T-cell (primary cell): ENCODE measurements around the gene SACM1L. TPM values are rescaled to one million over a fixed set of nuclear protein-coding genes. Genes with fewer than 3 reads are reported as not detected.

ENCODE experiments used
- ATAC-seq, 4 experiments: fragments of 200-7000 bp in 3 of 4; fragments of 150-1000 bp in 1 of 4; cut with Tn5 transposase; replicated peaks in 1 of 4; 1 replicate in 3 of 4; 2 replicates in 1 of 4; pipeline ENCODE4 v1.10.0; 2021; ENCODE audit warnings: moderate library complexity in 3 of 4, mild to moderate bottlenecking in 2 of 4, moderate number of reproducible peaks in 1 of 4
- CTCF ChIA-PET, 2 donors: fragments of 300-600 bp; sonication (Branson Sonifier 250); formaldehyde crosslinking; loops; one replicate each; lab custom pipeline; 2022; ENCODE audit warnings: antibody characterized with exemption in 2 of 2; lab: Charles Lee
- POLR2A ChIA-PET, 2 donors: fragments of 300-600 bp; sonication (Branson Sonifier 250); formaldehyde crosslinking; loops; one replicate each; lab custom pipeline; 2022; ENCODE audit warnings: antibody characterized with exemption in 2 of 2; lab: Charles Lee
- DNase-seq, 35 experiments: peaks; one replicate each; pipeline versions ENCODE4 v3.0.0 to v3.0.0-alpha.2; 2013 to 2023
- H3K27ac ChIP-seq: one replicate; pipeline ENCODE4 v1.5.1; 2013; ENCODE audit warnings: low read length
- H3K27me3 ChIP-seq, 2 experiments: replicated peaks in 1 of 2; 1 replicate in 1 of 2; 2 replicates in 1 of 2; pipeline versions ENCODE4 v1.6.1 to v1.7.0; 2013; ENCODE audit warnings: low read length in 1 of 2, mixed read lengths in 1 of 2; ENCODE audit not compliant: control insufficient read depth in 2 of 2, insufficient read depth in 2 of 2; ENCODE audit errors: extremely low read depth in 1 of 2
- H3K36me3 ChIP-seq, 2 donors: 1 replicate in 1 of 2; 2 replicates in 1 of 2; pipeline versions ENCODE4 v1.6.1 to v1.7.0; 2013; ENCODE audit warnings: low read length in 1 of 2; ENCODE audit not compliant: control insufficient read depth in 2 of 2, insufficient read depth in 1 of 2; ENCODE audit errors: extremely low read depth in 1 of 2
- H3K4me1 ChIP-seq, 2 experiments: 1 replicate in 1 of 2; 2 replicates in 1 of 2; pipeline versions ENCODE4 v1.6.1 to v1.7.0; 2013; ENCODE audit warnings: low read length in 2 of 2, mixed read lengths in 1 of 2; ENCODE audit not compliant: insufficient read depth in 2 of 2, control insufficient read depth in 1 of 2; ENCODE audit errors: extremely low read depth in 1 of 2
- H3K4me3 ChIP-seq, 2 donors: 1 replicate in 1 of 2; 2 replicates in 1 of 2; pipeline versions ENCODE4 v1.5.1 to v1.7.0; 2013; ENCODE audit warnings: mild to moderate bottlenecking in 2 of 2, low read length in 1 of 2, moderate library complexity in 1 of 2; ENCODE audit not compliant: control insufficient read depth in 1 of 2; ENCODE audit errors: extremely low read depth in 1 of 2
- H3K9me3 ChIP-seq: 2 replicates; pipeline ENCODE4 v1.7.0; 2013
- H3K27ac Mint-ChIP-seq, 2 donors: one replicate each; pipeline ENCODE4 v1.8.0; 2020 to 2021; ENCODE audit warnings: mild to moderate bottlenecking in 2 of 2, mixed read lengths in 2 of 2
- H3K27me3 Mint-ChIP-seq, 2 donors: one replicate each; pipeline ENCODE4 v1.8.0; 2021 to 2022; ENCODE audit warnings: mixed read lengths in 2 of 2
- H3K36me3 Mint-ChIP-seq: one replicate; pipeline ENCODE4 v1.8.0; 2021; ENCODE audit warnings: mixed read lengths
- H3K4me1 Mint-ChIP-seq, 3 donors: one replicate each; pipeline ENCODE4 v1.8.0; 2020 to 2022; ENCODE audit warnings: mixed read lengths in 3 of 3, mild to moderate bottlenecking in 1 of 3
- H3K4me3 Mint-ChIP-seq, 3 donors: one replicate each; pipeline ENCODE4 v1.8.0; 2020 to 2022; ENCODE audit warnings: mild to moderate bottlenecking in 3 of 3, mixed read lengths in 3 of 3, moderate library complexity in 3 of 3
- H3K9me3 Mint-ChIP-seq, 3 donors: one replicate each; pipeline ENCODE4 v1.8.0; 2020 to 2022; ENCODE audit warnings: mixed read lengths in 3 of 3
- WGBS: methylation state at CpG from one replicate; pipeline ENCODE4 v1.1.5; 2013; ENCODE audit warnings: missing lambda C conversion rate; ENCODE audit not compliant: insufficient coverage; 5-methylcytosine and 5-hydroxymethylcytosine counted together
- total RNA-seq, 35 experiments: library from RNA in 6 of 35; stranded (reverse) in 6 of 35; fragments of 120-200 nt in 1 of 35; gene quantifications; one replicate each; pipeline versions ENCODE4 v1.2.1 to v1.2.4 and lab custom pipeline; 2013 to 2026

The SACM1L gene
- total RNA-seq, 5 donors from 2014 or later (not counting 1 experiment from before 2014, with no cell fraction given), result 62.8 to 81.5 (median 69.1) TPM

DNA sequence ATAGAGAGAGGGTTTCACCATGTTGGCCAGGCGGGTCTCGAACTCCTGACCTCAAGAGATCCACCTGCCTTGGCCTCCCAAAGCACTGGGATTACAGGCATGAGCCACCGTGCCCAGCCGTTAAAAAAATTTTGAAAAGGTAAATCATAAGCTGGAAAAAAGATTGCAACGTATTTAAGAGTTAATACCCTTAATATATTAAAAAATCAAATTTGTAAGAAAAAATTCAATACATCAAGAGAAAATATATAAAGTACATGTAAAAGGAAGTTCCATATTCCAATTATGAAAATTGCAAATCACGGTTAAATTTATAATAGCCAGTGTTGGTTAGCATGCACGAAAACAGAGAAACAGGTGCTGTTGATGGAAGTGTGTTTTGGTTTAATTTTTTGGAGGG, 2.3 kb upstream of the SACM1L start:
- DNase-seq (no peak), ATAC-seq (no peak)
- CTCF ChIA-PET, result no interaction called here
- H3K27ac ChIP-seq, result no peak overlapping the region
- no peaks in the 10 kb centered on the region for H3K9me3 Mint-ChIP-seq
- H3K36me3 ChIP-seq, result peaks cover 0 to 5% of the 10 kb centered on the region in 2 donors
- POLR2A ChIA-PET, result no interaction called here
- H3K4me3 ChIP-seq, result no peak overlapping the region
- H3K9me3 ChIP-seq, result no peaks in the 10 kb centered on the region
- no peak overlapping the region for H3K27ac Mint-ChIP-seq
- peaks cover 3% of the 10 kb centered on the region in 2 donors for H3K27me3 Mint-ChIP-seq
- H3K27me3 ChIP-seq, result no peaks in the 10 kb centered on the region
- peaks cover 19% of the 10 kb centered on the region for H3K36me3 Mint-ChIP-seq
- peaks cover 17 to 27% of the 10 kb centered on the region in 2 experiments for H3K4me1 ChIP-seq
- 100% methylated on average over 2 of the region's 7 CpGs for WGBS
- H3K4me1 Mint-ChIP-seq, result peaks cover 44 to 46% (median 44%) of the 10 kb centered on the region in 3 donors
- peak overlapping the region in 1 of 3 donors; percentile 34 for H3K4me3 Mint-ChIP-seq

DNA sequence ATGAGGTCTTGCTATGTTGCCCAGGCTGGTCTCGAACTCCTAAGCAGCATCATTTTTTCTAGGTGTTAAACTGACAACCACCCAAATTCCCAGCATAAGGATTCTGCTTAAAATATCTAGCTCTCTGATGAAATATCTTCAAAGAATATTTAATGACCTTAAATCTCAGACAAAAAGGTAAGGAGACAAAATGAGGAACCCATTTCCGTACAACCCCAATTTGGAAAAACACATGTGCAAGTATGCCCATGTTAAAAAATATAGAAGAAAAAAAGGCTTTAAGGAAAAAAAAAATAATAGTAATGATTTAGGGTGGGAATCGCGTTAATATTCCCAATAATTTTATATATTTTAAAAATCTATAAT, 1.4 kb upstream of the SACM1L start:
- ChIA-PET CTCF (interaction anchor here in 1 of 2 donors (0.7 to 1.4 kb wide), 2 partner anchors 28 to 304 kb away, joined by 3 to 5 read pairs; no protein-coding TSS in a partner anchor), POLR2A (no interaction called here)
- ATAC-seq, result no peak
- peak overlapping the region in 1 of 2 donors; percentile 99 for H3K27ac Mint-ChIP-seq
- Histone ChIP-seq H3K9me3 (no peaks in the 10 kb centered on the region), H3K27me3 (no peaks in the 10 kb centered on the region), H3K27ac (peak overlapping the region; percentile 96), H3K4me3 (peak overlapping the region; percentile 82 to 92), H3K4me1 (peaks cover 27 to 33% of the 10 kb centered on the region in 2 experiments), H3K36me3 (peaks cover 0 to 14% of the 10 kb centered on the region in 2 donors)
- H3K9me3 Mint-ChIP-seq, result no peaks in the 10 kb centered on the region
- peaks cover 3% of the 10 kb centered on the region in 2 donors for H3K27me3 Mint-ChIP-seq
- H3K4me3 Mint-ChIP-seq, result peak overlapping the region; percentile 49 to 89 (median 73)
- H3K36me3 Mint-ChIP-seq, result peaks cover 21% of the 10 kb centered on the region
- no CpG with 5 or more reads among the region's 4 CpGs for WGBS
- H3K4me1 Mint-ChIP-seq, result peaks cover 53 to 54% (median 53%) of the 10 kb centered on the region in 3 donors
- DNase-seq, result no peak

DNA sequence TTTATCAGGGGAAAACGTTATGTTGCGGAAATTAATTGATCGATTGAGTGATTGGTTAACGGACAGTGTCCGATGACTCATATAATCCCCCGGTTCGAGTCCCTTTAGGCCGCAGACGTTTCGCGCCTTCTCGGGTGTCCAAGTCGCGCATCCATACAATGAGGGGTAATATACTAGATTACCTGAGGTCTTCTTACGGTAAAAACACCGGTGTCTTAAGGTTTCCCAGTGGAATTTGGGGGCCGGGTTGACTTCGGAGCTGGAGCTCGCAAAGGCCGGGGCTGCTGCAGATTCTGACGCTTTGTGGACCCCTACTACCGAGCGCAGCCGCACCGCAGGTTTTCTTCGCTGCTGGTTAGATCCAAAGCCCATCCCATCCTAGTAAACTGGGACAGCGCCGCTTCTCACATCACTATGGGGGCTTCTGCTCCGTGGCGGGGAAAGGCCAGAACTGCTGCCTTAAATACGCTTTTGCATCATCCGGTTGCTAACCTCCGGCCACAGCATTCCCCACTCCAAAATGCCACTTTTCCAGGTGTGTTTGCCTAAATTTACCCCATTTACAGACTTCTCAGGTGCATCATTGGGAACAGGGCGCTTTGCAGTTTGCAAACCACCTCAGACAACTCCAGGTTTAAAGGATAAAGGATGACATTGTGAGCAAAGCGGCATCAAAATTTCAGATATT, 858 bp upstream of the SACM1L start:
- peaks cover 18% of the 10 kb centered on the region for H3K36me3 Mint-ChIP-seq
- under 1% methylated on average over 29 of the region's 35 CpGs for WGBS
- no peaks in the 10 kb centered on the region for H3K9me3 Mint-ChIP-seq
- H3K9me3 ChIP-seq, result no peaks in the 10 kb centered on the region
- peak in 3 of 4 experiments; percentile 1 to 3 (median 1) for ATAC-seq
- peaks cover 0 to 19% of the 10 kb centered on the region in 2 donors for H3K36me3 ChIP-seq
- H3K27me3 ChIP-seq, result no peaks in the 10 kb centered on the region
- H3K27me3 Mint-ChIP-seq, result peaks cover 3% of the 10 kb centered on the region in 2 donors
- peak overlapping the region; percentile 73 to 89 (median 89) for H3K4me3 Mint-ChIP-seq
- peak overlapping the region; percentile 82 to 92 for H3K4me3 ChIP-seq
- peak overlapping the region; percentile 96 for H3K27ac ChIP-seq
- peak in 11 of 35 experiments; percentile 6 to 42 (median 23) for DNase-seq
- H3K27ac Mint-ChIP-seq, result peak overlapping the region; percentile 98 to 99
- ChIA-PET CTCF (interaction anchor here in 1 of 2 donors (1.4 kb wide), 2 partner anchors 29 to 32 kb away, joined by 4 to 5 read pairs; no protein-coding TSS in a partner anchor), POLR2A (interaction anchor here in 1 of 2 donors (0.6 to 1.4 kb wide), 2 partner anchors 11 to 28 kb away, joined by 3 to 7 read pairs; no protein-coding TSS in a partner anchor)
- peaks cover 32 to 36% of the 10 kb centered on the region in 2 experiments for H3K4me1 ChIP-seq
- peaks cover 59% of the 10 kb centered on the region in 3 donors for H3K4me1 Mint-ChIP-seq

GRCh38 chr3:45689787-45690145, 570 bp downstream of the SACM1L start:
- Mint-ChIP-seq H3K9me3 (no peaks in the 10 kb centered on the region), H3K36me3 (peaks cover 13% of the 10 kb centered on the region), H3K4me3 (peak overlapping the region; percentile 73 to 89 (median 89)), H3K4me1 (peaks cover 65 to 68% (median 67%) of the 10 kb centered on the region in 3 donors), H3K27me3 (peaks cover 3% of the 10 kb centered on the region in 2 donors), H3K27ac (peak overlapping the region; percentile 98 to 99)
- no peaks in the 10 kb centered on the region for H3K27me3 ChIP-seq
- DNase-seq (peak in 1 of 35 experiments; percentile 42), ATAC-seq (no peak)
- ChIA-PET POLR2A (interaction anchor here in 1 of 2 donors (1.4 kb wide), 1 partner anchor 13 kb away, joined by 3 read pairs; no protein-coding TSS in a partner anchor), CTCF (interaction anchor here in 1 of 2 donors (0.7 to 2.3 kb wide), 3 partner anchors 29 to 653 kb away, joined by 3 to 14 read pairs (median 4); no protein-coding TSS in a partner anchor)
- H3K27ac ChIP-seq, result peak overlapping the region; percentile 96
- H3K9me3 ChIP-seq, result no peaks in the 10 kb centered on the region
- peaks cover 40 to 49% of the 10 kb centered on the region in 2 experiments for H3K4me1 ChIP-seq
- H3K4me3 ChIP-seq, result peak overlapping the region; percentile 82 to 92
- H3K36me3 ChIP-seq, result peaks cover 0 to 20% of the 10 kb centered on the region in 2 donors
- WGBS, result 0% methylated on average over 2 of the region's 8 CpGs

- Histone ChIP-seq H3K9me3 (no peaks in the 10 kb centered on the region), H3K27ac (peak overlapping the region; percentile 96), H3K27me3 (no peaks in the 10 kb centered on the region), H3K36me3 (peaks cover 0 to 20% of the 10 kb centered on the region in 2 donors), H3K4me3 (peak overlapping the region; percentile 82 to 92), H3K4me1 (peaks cover 44 to 56% of the 10 kb centered on the region in 2 experiments)
- Mint-ChIP-seq H3K4me3 (peak overlapping the region; percentile 73 to 89 (median 89)), H3K36me3 (peaks cover 13% of the 10 kb centered on the region), H3K27ac (peak overlapping the region; percentile 98 to 99), H3K9me3 (no peaks in the 10 kb centered on the region), H3K4me1 (peaks cover 67 to 74% (median 74%) of the 10 kb centered on the region in 3 donors), H3K27me3 (peaks cover 3% of the 10 kb centered on the region in 2 donors)
- DNase-seq (peak in 2 of 35 experiments; percentile 6 to 20), ATAC-seq (no peak)
- WGBS, result no CpG with 5 or more reads among the region's 4 CpGs
- CTCF ChIA-PET, result interaction anchor here in 1 of 2 donors (0.7 to 2.3 kb wide), 2 partner anchors 30 to 654 kb away, joined by 3 to 14 read pairs; no protein-coding TSS in a partner anchor
- POLR2A ChIA-PET, result interaction anchor here in 1 of 2 donors (0.6 kb wide), 1 partner anchor 1349 kb away, joined by 3 read pairs; no protein-coding TSS in a partner anchor
Measured at GRCh38 chr3:45690336-45691035, 1.3 kb downstream of the SACM1L start.
